NCI-H2227 treated with DMSO at 0.1 percent for 48 hours (cell line): ENCODE measurements around the gene TBXT.
"Not testable (repeated sequence)": the region's sequence is repeated elsewhere in the genome, so short reads cannot be mapped to it uniquely, and the experiment has no call there.

Experiments
- DNase-seq: peaks from one replicate; lab custom pipeline; 2025; lab: John Stamatoyannopoulos, UW

The TBXT gene, protein sequence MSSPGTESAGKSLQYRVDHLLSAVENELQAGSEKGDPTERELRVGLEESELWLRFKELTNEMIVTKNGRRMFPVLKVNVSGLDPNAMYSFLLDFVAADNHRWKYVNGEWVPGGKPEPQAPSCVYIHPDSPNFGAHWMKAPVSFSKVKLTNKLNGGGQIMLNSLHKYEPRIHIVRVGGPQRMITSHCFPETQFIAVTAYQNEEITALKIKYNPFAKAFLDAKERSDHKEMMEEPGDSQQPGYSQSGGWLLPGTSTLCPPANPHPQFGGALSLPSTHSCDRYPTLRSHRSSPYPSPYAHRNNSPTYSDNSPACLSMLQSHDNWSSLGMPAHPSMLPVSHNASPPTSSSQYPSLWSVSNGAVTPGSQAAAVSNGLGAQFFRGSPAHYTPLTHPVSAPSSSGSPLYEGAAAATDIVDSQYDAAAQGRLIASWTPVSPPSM

DNA sequence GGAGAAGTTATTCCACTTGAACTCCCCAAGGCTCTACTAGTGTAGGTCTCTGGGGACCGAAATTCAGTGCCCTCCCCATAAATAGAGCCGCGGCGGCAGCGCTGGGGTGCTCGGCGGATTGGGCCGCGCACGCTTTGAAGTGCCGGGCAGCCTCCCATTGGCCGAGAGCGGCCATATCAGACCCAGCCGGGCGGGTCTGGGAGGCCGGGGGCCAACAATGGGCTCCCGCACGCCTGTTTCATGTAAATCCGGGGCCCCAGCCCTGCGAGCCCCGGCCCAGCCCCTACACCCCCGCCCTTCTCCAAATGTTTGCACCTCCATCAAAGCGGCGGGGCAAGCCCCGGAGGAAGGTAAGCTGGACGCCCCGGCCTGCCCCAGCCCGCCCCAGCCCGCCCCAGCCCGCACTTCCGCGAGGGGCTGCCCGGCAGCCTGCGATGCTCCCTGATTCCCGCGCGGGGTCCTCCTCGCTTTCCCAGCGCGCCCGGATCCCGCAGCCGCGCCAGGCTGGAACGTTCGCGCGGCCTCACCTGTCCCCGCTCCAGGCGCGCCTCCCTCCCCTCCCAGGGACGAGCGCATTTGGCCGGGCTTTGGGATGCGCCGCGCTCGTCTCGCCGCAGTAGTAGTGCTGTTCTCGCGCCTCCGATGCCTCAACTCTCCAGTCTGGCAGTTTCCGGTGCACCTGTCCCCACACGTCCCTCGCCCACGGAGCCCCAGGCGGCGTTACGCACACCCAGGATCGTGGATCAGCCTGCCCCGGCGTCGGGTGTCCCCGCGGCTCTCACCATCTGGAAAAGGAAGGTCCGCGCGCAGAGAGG, at the start of gene TBXT:
TBXT (minus strand) TSS at position 51 of the 815 bp plus-strand sequence. CDS start 260 bp downstream, outside the sequence.
- DNase-seq, result no peak

DNA sequence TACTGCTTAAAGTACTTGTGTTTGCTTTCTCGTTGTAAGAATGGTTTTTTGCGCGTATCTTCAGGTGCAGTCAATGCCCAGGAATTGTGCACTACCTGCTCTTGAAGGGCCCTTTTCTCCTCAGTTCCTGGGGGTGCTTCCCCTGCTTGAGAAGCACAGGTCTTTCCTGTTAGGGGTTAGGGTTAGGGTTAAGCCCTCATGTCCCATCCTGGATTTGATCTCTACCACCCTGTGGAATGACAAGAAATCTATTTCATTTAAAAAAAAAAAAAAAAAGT, 39.6 kb upstream of the TBXT start:
- no peak for DNase-seq

DNA sequence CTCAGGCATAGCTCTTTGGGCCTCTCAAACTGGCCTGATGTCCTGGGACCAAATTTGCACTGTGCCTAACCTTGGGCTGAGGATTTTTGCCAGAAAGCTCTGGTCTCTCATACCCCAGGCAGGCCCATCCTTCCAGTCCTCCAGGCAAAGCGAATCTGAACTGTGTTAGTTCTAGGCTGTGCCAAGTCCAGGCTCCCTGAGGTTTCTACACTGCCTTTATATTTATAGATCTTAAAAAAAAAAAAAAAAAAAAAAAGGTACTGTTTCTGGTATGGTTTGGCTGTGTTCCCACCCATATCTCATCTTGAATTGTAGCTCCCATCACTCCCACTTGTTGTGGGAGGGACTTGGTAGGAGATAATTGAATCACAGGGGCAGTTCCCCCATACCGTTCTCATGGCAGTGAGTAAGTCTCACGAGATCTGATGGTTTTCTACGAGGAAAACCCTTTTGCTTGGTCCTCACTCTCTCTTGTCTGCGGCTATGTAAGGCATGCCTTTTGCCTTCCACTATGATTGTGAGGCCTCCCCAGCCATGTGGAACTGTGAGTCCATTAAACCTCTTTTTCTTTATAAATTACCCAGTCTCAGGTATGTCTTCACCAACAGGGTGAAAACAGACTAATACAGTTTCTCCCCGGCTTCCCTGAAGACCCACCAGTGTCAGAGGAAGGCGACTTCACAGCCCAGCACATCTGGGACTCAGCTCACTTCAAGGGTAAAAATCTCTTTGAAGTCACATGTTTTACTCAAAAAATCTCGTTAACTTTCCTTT, 39.0 kb upstream of the TBXT start:
- DNase-seq, result no peak

DNA sequence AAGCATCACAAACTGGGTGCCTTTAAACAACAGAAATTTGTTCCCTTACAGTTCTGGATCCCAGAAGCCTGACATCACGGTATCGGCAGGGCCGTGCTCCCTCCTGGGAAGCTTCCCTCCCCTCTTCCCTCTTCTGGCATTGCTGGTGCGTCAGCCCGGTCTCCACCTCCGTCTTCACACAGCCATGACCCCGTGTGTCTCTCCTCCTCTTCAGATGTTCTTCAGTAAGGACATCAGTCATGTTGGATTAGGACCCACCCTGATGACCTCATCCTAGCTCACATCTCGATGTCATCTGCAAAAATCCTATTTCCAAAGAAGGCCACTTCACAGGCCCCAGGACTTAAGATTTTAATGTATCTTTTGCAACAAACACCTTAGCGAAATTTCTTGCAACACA, 38.4 kb upstream of the TBXT start:
- no peak for DNase-seq

DNA sequence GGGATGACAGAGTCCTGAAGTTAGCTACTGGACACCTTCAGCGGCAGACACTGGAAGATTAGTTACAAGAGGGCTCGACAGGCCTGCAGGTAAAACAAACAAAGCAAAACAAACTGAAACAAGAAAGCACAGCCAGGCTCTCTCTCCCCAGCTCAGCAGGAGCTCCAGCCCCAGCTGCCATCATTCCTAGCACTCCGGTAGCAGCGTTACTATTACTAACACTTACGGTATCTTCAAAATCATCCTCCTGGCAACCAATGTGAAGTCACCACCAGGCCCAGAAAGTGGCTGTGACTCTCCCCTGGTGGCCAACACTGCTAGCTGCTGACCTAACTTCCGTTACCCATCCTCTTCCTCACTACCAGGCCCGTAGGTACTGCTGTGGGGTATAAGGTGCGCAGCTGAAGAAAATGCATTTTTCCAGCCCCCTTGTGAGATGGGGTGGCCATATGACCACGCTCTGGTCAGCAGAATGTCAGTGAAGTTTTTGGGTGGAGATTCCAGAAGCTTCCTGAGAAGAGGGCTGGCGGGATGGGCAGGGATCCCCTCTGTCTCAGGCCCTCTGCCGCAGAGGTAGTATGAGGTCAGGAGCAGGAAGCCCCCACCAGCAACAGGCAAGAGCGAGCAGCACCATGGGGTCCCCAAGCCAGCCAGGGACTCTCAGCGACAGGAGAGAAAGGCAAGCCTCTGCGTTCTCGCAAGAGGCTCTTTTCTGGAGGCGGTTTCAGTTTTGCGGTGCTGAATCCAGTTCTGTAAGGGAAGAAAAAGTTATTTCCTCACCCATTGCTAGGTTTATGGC, 37.4 kb upstream of the TBXT start:
- no peak for DNase-seq

DNA sequence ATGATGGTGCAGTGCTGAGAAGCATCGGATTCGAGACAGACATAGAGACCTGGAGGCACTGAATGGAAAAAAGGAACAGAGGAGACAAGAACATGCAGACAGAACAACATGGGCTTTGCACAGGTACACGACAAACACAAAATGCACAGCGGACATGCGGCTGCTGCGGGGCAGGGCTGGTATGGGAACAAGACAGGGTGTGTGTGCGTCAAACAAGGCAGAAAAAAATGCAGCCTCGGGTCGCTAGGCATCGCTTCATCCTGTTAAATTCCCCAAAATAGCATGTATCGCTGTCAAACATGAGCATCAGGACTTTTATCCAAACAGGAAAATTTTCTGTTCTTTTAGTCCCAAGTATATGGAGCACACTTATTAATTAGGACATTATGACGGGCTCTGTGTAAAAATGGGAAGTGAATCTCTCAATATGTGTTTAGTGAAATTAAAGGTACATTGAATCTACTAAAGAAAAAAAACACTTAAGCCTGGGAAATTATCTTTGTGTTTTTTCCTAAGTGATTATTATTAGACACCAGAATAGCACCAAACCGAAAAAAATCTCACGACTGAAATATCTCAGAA, 36.1 kb upstream of the TBXT start:
- no peak for DNase-seq

DNA sequence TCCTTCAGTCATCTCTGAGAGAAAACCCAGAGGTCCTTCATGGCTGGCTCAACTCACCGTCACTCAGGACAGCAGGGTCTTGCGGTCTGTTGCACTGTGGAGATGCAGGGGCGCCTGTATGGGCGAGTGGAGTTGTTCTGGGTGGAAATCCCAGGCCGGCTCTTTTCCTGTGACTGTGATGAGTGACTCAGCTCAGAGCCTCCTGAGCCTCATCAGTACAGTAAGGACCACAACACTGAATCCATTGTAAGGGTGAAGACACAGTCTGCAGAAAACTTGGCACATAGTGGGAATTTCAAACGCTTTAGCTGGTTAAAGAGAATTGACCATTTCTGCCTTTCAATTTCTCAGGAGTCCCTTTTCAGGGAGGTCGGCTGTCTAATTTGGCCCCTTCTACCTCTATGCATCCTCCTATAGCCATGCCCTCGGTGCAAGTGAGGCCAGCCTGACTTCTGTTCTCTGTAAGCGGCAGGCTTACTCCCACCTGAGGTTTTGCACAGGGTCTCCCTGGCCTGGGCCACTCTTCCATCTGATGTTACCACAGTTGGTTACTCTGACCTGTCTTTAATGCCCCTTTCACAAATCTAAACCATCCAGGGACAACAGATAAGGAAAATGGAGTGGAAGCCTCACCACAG, 35.5 kb upstream of the TBXT start:
- no peak for DNase-seq

DNA sequence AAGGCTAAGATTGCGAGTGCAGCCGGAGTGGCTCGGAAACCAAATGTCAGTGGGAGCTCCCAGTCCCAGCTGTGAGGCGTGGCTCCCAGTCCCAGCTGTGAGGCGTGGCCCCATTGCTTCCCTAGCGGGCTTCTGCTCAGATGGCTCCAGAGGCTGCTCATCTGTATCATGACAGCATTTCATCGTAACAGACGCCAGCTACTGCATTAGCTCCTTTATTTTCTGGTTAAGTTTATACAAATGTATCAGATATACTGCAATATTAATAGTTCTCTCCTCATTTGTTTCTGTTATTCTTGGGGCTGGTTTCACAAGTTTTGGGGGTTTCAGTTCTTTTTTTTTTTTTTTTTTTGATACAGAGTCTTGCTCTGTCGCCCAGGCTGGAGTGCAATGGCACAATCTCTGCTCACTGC, 34.7 kb upstream of the TBXT start:
- no peak for DNase-seq

DNA sequence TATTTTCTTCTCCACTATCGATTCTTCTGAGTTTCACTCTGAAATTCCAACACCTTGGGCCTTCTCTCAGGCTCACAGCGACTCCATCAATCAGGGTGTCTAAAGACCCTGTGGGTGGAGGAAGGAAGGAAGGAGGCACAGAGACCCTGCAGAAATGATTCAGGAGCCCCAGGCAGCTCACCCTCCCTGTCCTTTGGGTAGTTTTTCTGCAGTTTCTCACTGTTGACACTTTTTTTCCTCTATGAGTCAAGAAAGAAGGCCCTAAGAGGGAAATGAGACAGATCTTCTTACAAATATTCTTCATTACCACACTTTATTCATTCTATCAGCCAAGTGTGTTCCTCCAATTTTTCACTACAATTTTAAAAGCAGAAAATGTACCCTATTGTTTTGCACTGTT, 34.2 kb upstream of the TBXT start:
- no peak for DNase-seq

DNA sequence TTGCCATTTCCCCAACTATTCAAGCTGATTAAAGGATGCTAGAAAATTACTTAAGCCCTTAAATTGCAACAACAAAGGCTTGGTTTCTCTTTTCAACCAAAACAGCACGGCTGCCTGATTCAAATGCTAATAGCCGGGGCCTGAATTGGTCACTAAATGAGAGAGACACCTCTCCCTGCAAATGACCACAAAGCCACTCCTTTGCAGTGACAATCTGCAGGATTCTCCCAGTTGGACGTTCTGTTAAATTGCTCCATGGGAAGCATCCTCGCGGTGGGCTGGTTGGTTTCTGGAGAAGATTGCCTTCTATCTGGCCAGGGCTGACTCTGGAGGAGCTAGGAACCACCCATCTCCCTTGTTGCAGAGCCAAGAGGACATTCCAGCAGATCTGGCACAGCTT, 29.7 kb upstream of the TBXT start:
- no peak for DNase-seq

DNA sequence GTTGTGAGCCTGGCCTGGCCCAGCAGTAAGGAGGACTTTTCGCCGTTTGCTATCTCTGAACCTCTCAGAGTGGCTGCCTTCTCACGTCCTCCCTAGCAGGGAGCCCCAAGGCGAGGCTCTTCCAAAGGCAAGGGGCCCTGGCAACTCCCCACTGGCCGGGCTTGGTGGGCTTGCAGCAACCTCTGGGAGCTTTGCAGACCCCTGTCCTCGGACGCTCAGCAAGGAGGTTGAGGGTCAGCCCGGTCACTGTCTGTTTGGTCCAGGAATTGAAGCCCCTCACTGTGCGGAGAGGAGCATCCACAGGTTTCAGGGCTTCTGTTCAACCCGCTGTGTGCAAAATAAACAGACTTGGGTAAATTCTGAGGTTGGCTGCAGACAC, 28.2 kb upstream of the TBXT start:
- no peak for DNase-seq

DNA sequence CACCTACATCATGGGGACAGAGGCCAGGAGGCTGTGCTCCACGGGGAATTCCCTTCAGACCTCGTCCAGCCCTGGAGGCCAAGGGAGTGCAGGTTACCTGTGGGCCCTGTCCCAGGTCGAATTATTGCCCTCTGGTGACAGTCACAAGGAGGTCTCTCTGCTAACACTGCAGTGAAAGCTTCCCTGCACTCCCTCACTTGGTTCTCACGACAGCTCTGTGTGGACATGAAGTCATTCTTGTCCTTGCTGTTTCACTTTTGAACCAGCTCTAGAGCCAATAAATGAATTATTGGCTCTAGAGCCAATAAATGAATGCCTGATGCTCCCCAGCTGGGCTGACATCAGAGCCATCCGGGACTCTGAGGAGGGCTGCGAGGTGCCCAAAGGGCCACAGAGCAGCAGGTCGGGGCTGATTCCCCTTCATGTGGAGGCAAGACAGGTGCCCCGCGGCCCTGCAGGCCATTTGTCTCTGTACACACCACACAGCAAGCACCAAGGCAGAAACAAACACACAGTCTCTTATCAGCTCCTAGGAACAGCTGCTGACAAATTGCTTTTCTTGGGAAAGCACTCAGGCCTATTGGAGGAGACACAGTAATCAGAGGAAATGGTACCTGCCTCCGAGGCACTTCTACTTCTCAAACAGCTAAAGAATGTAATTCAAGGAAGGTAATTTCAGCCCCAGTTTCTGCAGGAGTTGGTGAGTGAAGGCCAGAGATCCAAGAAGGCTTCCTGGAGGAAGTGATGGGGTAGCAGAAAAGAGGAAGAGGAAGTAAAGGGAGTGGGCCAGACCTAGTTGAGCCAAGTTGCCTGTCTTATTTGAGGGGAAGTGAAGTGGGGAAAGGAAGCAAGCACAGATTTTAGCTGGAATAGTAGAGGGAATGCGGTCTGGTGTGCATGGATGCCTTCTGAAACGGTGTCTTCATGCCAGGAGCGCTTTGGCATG, 27.5 kb upstream of the TBXT start:
- no peak for DNase-seq

DNA sequence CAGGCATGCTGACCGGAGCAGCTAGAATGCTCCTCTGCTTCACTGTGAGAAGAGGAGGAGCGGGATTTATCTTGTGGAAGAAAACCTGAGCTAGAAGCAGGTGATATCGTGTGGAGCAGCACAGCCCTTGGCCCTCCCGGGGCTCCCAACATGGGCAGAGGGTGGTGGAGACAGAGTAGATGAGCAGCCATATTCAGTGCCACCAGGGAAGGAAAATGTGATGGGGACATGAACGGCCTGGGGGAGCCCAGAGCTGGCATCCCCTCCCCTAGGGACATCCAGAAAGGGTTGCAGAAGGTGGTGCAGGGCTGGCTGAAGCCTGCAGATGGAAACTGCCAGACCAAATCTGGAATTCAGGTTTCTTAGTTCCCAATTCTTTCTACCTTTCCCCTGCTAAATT, 24.9 kb upstream of the TBXT start:
- no peak for DNase-seq

DNA sequence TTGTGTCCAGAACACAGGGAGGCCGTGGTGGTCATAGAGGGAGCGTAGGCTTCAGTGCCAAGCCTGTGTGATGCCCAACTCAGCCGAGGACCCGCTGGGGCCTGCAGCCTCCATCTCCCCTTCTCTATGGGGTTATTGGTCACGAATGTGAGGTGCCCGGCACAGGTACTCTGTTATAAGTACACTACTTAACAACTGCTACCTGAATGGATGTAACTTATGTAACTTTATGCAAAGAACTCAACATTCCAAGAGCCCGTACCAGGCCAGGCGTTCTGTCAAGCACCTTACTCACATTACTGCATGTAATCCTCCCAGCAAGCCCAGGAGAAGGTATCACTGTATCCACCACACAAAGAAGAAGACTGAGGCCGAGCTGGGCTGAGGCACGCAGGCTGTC, 24.5 kb upstream of the TBXT start:
- DNase-seq, result no peak

DNA sequence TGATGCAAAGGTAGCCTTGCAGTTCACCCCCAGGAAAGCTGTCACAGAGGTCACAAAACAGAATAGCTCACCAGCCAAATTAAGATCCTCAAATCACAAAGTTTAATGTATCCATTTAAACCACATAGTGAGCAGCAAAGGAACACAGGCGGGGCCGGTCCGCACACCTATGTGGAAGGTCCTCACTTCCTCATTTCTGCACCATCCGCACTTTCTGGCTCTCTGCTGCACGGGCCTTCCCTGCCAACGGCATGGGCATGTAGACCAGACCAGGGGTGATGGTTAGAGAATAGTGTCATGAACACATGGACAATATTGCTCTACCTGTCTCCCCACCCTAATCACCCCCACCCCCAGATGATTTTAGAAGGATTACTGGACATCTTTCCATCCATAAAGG, 12.1 kb upstream of the TBXT start:
- no peak for DNase-seq

DNA sequence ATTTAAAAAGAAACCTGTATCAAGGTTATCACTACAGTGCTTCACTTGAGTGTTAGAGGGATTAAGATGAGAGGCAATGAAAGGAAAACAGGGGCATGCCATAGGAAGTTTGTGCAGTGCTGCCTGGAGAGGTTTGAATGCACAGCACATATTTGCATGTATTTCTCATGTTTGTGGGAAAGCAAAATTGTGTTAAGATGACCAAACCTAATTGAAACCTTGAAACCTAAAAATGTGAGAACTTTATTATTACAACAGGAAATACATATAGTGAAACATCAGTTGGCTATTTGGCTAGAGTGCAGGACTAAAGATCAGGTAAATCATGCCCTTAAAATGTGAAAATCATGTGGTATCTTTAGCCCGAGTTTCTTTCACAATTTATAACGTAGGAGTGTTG, 8.5 kb upstream of the TBXT start:
- no peak for DNase-seq

DNA sequence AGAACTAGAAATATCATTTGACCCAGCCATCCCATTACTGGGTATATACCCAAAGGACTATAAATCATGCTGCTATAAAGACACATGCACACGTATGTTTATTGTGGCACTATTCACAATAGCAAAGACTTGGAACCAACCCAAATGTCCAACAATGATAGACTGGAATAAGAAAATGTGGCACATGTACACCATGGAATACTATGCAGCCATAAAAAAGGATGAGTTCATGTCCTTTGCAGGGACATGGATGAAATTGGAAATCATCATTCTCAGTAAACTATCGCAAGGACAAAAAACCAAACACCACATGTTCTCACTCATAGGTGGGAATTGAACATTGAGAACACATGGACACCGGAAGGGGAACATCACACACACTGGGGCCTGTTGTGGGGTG, 7.4 kb upstream of the TBXT start:
- DNase-seq, result not testable (repeated sequence)

DNA sequence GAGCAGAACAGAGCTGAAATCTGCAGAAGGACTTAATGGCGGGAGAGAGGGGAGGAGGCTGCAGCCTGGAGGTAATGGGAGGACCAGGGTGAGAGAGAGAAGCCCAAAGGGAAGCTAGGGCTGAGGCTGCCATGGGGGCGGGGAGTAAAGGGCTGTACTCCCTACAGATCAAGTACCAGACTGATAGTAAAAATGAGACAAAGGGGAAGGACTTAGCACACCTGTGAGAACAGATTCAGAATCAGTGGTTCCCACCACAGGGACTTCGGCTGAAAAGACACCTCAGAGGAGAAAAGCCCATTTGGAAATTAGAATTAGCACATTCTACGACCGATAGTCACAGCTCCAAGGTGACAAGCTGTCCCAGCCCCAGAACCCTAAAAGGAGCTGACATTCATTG, 6.4 kb upstream of the TBXT start:
- DNase-seq, result no peak

DNA sequence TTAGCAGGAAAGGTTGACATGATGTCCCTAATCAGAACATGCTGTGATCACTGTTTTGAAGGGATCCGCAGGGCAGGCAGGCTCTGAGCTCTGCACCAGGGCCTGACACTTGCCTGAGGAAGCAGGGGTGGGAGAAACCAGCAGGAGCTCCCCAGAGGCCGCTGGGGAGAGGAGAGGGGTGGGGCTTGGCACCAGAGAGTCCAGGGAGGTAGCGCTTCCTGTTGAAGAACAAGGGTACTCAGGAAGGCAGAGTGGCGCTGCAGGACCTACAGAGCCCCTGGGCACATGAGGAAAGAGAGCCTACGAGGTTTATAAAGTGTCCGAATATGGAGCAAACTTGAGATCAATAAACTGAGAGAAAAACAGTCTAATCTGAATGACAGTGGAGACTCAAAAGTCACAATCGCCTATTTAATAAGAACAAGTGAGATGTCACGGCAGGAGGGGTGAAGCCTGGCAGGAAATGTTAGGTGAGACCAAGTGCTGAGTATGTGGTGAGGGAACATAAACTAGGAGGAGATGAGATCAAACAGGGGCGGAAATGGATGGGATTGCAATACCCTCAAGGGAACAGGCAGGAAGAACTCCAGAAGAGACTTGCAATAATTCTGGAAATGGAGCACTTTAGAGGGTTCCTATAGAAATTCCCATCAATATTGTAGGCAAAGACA, 5.8 kb upstream of the TBXT start:
- DNase-seq, result no peak
